Liver (tissue), 9 donors: ENCODE measurements around the gene TSHZ3. TPM values are rescaled to one million over a fixed set of nuclear protein-coding genes. Genes with fewer than 3 reads are reported as not detected.

Source experiments
- DNase-seq: peaks from one replicate; pipeline ENCODE4 v3.0.0-alpha.2; 2017; ENCODE audit warnings: low spot score
- H3K27ac ChIP-seq, 2 donors: one replicate each; pipeline ENCODE4 v1.7.0; 2013; ENCODE audit warnings: inconsistent platforms in 2 of 2, low read length in 2 of 2, control low read depth in 1 of 2, low read depth in 1 of 2, mild to moderate bottlenecking in 1 of 2
- H3K27me3 ChIP-seq, 4 donors: one replicate each; pipeline versions ENCODE4 v1.6.1 to v1.7.0; 2013; ENCODE audit warnings: low read length in 3 of 4, inconsistent platforms in 1 of 4, mild to moderate bottlenecking in 1 of 4, moderate library complexity in 1 of 4; ENCODE audit not compliant: control insufficient read depth in 4 of 4, insufficient read depth in 4 of 4
- H3K36me3 ChIP-seq, 4 donors: one replicate each; pipeline versions ENCODE4 v1.6.1 to v1.7.0; 2013; ENCODE audit warnings: low read length in 3 of 4, mild to moderate bottlenecking in 3 of 4, low read depth in 1 of 4, moderate library complexity in 1 of 4; ENCODE audit not compliant: control insufficient read depth in 4 of 4, insufficient read depth in 3 of 4
- H3K4me1 ChIP-seq, 4 donors: one replicate each; pipeline versions ENCODE4 v1.6.1 to v1.7.0; 2013; ENCODE audit warnings: low read length in 3 of 4, mild to moderate bottlenecking in 3 of 4, moderate library complexity in 1 of 4; ENCODE audit not compliant: control insufficient read depth in 4 of 4, insufficient read depth in 4 of 4
- H3K4me3 ChIP-seq, 3 donors: one replicate each; pipeline versions ENCODE4 v1.6.1 to v1.7.0; 2013; ENCODE audit warnings: low read length in 3 of 3, control low read depth in 1 of 3, low read depth in 1 of 3, mild to moderate bottlenecking in 1 of 3
- H3K9ac ChIP-seq, 2 donors: one replicate each; pipeline ENCODE4 v1.7.0; 2013; ENCODE audit warnings: low read length in 2 of 2, mild to moderate bottlenecking in 2 of 2, moderate library complexity in 2 of 2, control low read depth in 1 of 2, low read depth in 1 of 2
- H3K9me3 ChIP-seq, 4 donors: one replicate each; pipeline versions ENCODE4 v1.6.1 to v1.7.0; 2013; ENCODE audit warnings: low read length in 3 of 4; ENCODE audit not compliant: control insufficient read depth in 4 of 4
- CTCF ChIP-seq: fragments of 150-350 bp; IDR thresholded peaks from 2 replicates; pipeline ENCODE4 v1.5.1; 2017; ENCODE audit warnings: improper control_type of control experiment, low read depth, low read length; ENCODE audit not compliant: missing input control
- FOXA1 ChIP-seq: IDR thresholded peaks from 2 replicates; pipeline ENCODE4 v1.6.1; 2016; ENCODE audit warnings: antibody characterized with exemption
- GABPA ChIP-seq, 2 donors: IDR thresholded peaks in 1 of 2; conservative IDR thresholded peaks in 1 of 2; 2 replicates each; pipeline ENCODE4 v1.6.1; 2016; ENCODE audit warnings: antibody characterized with exemption in 2 of 2, mild to moderate bottlenecking in 1 of 2, moderate library complexity in 1 of 2
- HNF4A ChIP-seq, 2 donors: conservative IDR thresholded peaks; 2 replicates each; pipeline ENCODE4 v1.6.1; 2016; ENCODE audit warnings: antibody characterized with exemption in 2 of 2, mild to moderate bottlenecking in 2 of 2
- HNF4G ChIP-seq: IDR thresholded peaks from 2 replicates; pipeline ENCODE4 v1.6.1; 2016; ENCODE audit warnings: antibody characterized with exemption
- MAX ChIP-seq: IDR thresholded peaks from 2 replicates; pipeline ENCODE4 v1.6.1; 2016; ENCODE audit warnings: antibody characterized with exemption
- NR2F2 ChIP-seq: IDR thresholded peaks from 2 replicates; pipeline ENCODE4 v1.6.1; 2016; ENCODE audit warnings: antibody characterized with exemption
- RAD21 ChIP-seq, 2 donors: IDR thresholded peaks; 2 replicates each; pipeline ENCODE4 v1.6.1; 2016; ENCODE audit warnings: antibody characterized with exemption in 2 of 2, mild to moderate bottlenecking in 2 of 2
- REST ChIP-seq: IDR thresholded peaks from 2 replicates; pipeline ENCODE4 v1.6.1; 2016; ENCODE audit warnings: antibody characterized with exemption, mild to moderate bottlenecking
- RXRA ChIP-seq, 2 donors: IDR thresholded peaks; 2 replicates each; pipeline ENCODE4 v1.6.1; 2017 to 2018; ENCODE audit warnings: antibody characterized with exemption in 2 of 2, mild to moderate bottlenecking in 1 of 2
- SP1 ChIP-seq: IDR thresholded peaks from 2 replicates; pipeline ENCODE4 v1.6.1; 2018; ENCODE audit warnings: antibody characterized with exemption, mild to moderate bottlenecking
- TAF1 ChIP-seq: conservative IDR thresholded peaks from 2 replicates; pipeline ENCODE4 v1.6.1; 2016; ENCODE audit warnings: antibody characterized with exemption, mild to moderate bottlenecking
- YY1 ChIP-seq: IDR thresholded peaks from 2 replicates; pipeline ENCODE4 v1.6.1; 2016; ENCODE audit warnings: antibody characterized with exemption, mild to moderate bottlenecking
- ZBTB33 ChIP-seq: IDR thresholded peaks from 2 replicates; pipeline ENCODE4 v1.6.1; 2016; ENCODE audit warnings: antibody characterized with exemption
- WGBS: extraction: QIAGEN DNeasy Blood & Tissue Kit; methylation state at CpG from one replicate; pipeline ENCODE4 v1.1.7; 2013; 5-methylcytosine and 5-hydroxymethylcytosine counted together
- polyA plus RNA-seq, 2 donors: library from polyadenylated mRNA; stranded (reverse) in 1 of 2; unstranded in 1 of 2; fragments of 200-250 nt in 1 of 2; fragments of >200 nt in 1 of 2; fragmentation: Nextera tagmentation in 1 of 2; extraction: Ambion mirVana in 1 of 2; gene quantifications; one replicate each; pipeline versions ENCODE4 v1.2.1 to v1.2.3, GENCODE V29; 2013 to 2015
- total RNA-seq, 2 donors: library from RNA; depleted of rRNA; stranded (reverse); fragments of >200 nt; gene quantifications; one replicate each; pipeline ENCODE4 v1.2.3, GENCODE V29; 2014
- donor health status: healthy.
- donor health status: healthy.
- donor health status: healthy.
- donor health status: healthy.
- donor health status: healthy.

The TSHZ3 gene
- total and polyA plus RNA-seq, 4 donors, result 0.42 to 3.3 (median 0.68) TPM

- peak; percentile 47 for DNase-seq
- Histone ChIP-seq H3K9ac (no peak overlapping the region), H3K27ac (no peak overlapping the region), H3K4me1 (peaks cover 0 to 3% (median under 1%) of the 10 kb centered on the region in 4 donors), H3K9me3 (no peaks in the 10 kb centered on the region), H3K4me3 (no peak overlapping the region), H3K36me3 (no peaks in the 10 kb centered on the region), H3K27me3 (peaks cover 8 to 27% (median 12%) of the 10 kb centered on the region in 4 donors)
- TF ChIP-seq SP1, result no peak
- TF ChIP-seq HNF4G, result no peak
- peak; percentile 42 to 71 for TF ChIP-seq RAD21 (IDR thresholded peaks at IDR 0.05)
- peak; percentile 38 for TF ChIP-seq CTCF
- no peak for TF ChIP-seq TAF1
- no peak for TF ChIP-seq HNF4A (conservative IDR thresholded peaks at IDR 0.05)
- TF ChIP-seq YY1, result no peak
- TF ChIP-seq FOXA1, result no peak
- TF ChIP-seq ZBTB33, result no peak
- TF ChIP-seq RXRA (IDR thresholded peaks at IDR 0.05), result no peak
- no peak for TF ChIP-seq NR2F2
- TF ChIP-seq MAX, result no peak
- TF ChIP-seq REST, result no peak
- WGBS, result 10% methylated on average over 33 of the region's 33 CpGs
Observed at GRCh38 chr19:31356587-31357314, 7.5 kb upstream of the TSHZ3 start.

GRCh38 chr19:31355665-31356289 lies 6.5 kb upstream of the TSHZ3 start:
- H3K9ac ChIP-seq, result no peak overlapping the region
- 14% methylated on average over 22 of the region's 22 CpGs for WGBS
- no peak for TF ChIP-seq FOXA1
- TF ChIP-seq ZBTB33, result no peak
- TF ChIP-seq REST, result no peak
- TF ChIP-seq RXRA (IDR thresholded peaks at IDR 0.05), result no peak
- no peak for TF ChIP-seq GABPA (IDR thresholded peaks at IDR 0.05 in 1 of 2, conservative IDR thresholded peaks at IDR 0.05 in 1 of 2)
- H3K27ac ChIP-seq, result no peak overlapping the region
- no peaks in the 10 kb centered on the region for H3K36me3 ChIP-seq
- H3K4me3 ChIP-seq, result no peak overlapping the region
- no peaks in the 10 kb centered on the region for H3K9me3 ChIP-seq
- DNase-seq, result no peak
- H3K4me1 ChIP-seq, result peaks cover 5 to 12% (median 10%) of the 10 kb centered on the region in 4 donors
- peaks cover 8 to 25% (median 16%) of the 10 kb centered on the region in 4 donors for H3K27me3 ChIP-seq
